ENCODE measurements around the gene IDS.
"Not testable (repeated sequence)": the region's sequence is repeated elsewhere in the genome, so short reads cannot be mapped to it uniquely, and the experiment has no call there.

Gene IDS

DNA sequence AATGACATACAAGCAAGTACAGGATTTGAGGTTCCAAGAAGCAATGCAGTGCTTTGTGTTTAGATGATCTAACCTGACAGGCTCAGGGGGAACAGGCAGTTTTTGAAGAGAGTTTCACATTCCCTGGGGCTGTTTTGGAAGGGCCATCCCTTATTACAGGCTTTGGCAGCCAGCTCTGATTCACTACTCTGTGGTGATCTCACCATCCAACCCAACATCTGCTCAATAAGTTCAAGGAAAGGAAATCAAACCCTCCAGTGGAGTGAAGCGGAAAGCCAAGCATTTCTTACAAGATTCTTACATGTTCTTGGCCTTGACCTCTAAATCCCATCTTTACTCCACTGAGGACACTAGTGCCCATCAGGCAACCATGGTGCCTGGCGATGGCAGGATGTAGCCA lies 7.5 kb downstream of the IDS start:
- DNase-seq (ENCODE audit: low spot score): no peak

DNA sequence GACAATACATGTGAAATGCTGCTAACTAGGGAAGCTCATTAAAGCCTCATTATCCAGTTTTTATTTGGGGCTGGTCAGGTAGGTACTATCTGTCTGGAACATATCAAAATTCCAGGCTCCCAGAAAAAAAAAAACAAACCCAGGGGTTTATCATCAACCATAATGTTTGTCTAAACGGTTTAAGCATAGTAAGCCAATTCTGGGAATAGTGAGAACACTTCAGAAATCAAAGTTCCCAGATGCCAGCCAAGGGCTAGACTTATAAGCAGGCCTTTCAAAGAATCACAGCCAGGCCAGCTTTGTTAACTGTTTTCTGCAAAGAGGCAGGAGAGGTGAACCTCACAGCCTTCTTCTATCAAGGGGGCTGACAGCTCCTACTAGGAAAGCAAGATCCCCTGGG lies 8.1 kb downstream of the IDS start:
- DNase-seq (ENCODE audit: low spot score): no peak

DNA sequence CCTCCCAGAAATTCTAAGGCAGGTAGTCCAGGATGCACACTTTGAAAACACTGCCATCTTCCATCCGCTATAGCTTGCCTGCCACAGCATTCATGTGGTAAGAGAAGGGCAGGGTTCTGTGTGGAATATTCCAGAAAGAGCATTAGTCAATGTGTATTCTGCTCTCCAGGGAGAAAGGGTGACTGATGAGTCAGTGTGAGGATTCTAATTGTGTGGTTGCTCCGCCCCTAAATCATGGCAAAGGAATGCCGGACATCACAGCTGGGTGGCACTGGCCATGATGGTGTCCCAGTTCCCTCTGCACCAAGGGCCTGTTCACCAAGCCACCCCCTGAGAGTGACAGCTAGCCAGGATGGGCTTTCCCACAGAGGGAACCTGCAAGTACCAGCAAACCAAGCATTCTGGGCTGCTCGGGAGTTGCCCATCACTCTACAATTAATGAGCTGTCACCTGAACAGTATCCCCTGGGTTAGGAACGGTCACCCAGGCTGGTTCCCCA lies 9.5 kb downstream of the IDS start:
- DNase-seq (ENCODE audit: low spot score): no peak

DNA sequence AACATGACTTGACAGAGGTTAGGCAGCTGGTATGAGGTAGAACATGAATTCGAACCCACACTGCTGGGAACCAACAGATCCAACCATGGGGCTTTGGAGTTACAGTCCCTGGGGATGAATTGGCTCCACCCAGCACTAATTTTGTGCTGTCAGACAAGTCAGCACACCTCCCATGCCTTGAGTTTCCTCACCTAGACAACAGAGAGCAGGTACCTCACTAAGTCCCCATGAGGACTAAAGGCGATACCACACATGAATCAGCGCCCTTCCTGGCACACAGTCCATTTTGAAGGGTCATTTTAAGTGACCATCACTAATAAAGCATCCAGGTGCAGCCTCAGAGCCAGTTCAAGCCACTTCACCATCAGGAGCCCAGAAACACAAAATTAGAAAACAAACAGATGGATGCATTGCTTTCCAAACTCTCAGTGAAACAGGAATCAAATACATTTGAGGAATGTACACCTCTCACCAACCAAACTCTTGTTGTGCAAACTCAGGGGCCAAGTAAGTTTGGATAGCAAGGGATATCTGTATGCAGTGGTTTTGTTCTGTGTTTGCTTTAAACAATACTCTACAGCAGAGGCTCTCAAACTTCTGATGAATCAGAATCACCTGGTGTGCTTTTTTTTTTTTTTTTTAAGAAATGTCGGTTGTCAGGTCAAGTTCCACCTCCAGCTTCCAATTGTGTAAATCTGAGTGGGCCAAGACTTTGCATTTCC lies 10.1 kb downstream of the IDS start:
- no peak for DNase-seq (ENCODE audit: low spot score)

DNA sequence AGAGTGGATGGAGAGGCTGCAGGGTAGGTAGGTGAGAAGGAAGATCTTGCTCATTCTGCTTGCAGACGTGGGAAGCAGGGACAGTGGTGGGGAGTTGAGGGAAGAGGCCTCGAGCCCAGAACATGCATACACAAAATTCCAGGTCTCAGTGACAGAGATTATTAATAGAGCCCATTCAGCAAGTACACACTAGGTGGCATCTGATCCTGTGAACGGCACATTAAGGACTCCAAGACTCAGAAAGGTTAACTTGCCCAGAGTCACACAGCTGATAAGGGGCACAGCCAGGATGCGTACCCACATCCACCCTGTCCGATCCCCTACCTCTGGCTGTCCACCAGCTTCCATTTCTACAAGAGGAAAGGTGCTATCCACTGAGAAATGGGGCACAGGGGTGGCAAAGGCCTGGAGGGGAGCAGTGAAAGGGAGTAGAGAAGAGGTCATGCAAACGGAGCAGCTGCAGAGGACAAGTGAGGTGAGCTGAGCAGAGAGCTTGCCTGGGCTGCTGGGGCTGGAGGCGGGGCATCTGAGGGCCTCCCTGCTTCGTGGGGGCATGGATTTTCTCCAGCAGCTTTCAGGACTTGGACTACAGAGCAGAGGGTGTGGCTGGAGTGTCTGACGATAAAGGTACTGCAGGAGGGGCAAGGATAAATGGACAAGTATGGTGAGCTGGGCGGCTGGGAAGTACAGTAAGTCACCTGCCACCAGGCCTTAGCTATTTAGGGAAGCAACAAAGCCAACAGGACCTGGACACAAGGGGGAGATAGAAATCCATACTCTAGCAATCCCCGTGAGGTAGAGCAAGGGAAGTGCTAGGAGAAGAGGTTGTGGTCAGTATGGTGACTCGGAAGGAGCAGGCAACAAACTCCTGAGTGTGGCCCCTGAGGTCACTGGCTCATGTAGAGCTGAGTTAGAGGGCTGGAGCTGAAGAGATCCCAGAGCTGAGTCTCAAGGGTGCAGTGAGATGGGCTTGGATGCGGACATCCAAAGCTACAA lies 11.2 kb downstream of the IDS start:
- DNase-seq (ENCODE audit: low spot score): no peak

- DNase-seq (ENCODE audit: low spot score): no peak
Measured at GRCh38 chrX:149491812-149492211, 13.3 kb downstream of the IDS start.

GRCh38 chrX:149490100-149490499 lies 15.0 kb downstream of the IDS start:
- DNase-seq (ENCODE audit: low spot score): no peak

DNA sequence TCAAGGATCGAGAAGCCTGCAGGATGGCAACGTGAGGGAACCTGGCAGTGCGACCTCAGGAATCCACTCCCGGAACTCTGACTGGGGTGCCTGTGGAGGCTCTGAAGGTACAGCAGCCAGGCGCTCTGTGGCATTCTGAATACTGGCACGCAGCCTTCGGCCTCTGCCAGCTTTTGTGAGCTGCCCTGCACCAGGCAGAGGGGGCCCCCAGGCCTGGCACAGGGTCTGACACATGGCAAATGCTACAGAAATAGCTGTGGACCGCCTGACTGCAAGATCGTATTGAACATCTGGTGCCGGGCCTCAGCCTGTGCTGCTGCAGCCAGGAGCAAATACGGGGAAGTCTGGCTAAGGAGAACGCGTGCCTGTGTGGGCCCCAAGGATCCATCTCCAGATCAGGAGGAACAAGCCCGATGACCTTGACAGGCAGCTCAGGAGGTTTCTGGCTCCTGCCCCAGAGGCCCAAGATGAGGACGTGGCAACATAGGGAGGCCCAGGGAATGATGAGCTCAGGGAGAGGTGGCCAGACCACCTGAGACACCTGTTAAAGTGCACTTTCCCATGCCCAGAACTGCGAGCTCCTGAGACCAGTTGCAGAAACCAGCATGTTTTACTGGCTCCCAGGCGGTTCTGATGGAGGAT lies 16.6 kb downstream of the IDS start:
- DNase-seq (ENCODE audit: low spot score): not testable (repeated sequence)

- DNase-seq (ENCODE audit: low spot score): not testable (repeated sequence)
Measured at GRCh38 chrX:149488008-149488407, 17.1 kb downstream of the IDS start.

DNA sequence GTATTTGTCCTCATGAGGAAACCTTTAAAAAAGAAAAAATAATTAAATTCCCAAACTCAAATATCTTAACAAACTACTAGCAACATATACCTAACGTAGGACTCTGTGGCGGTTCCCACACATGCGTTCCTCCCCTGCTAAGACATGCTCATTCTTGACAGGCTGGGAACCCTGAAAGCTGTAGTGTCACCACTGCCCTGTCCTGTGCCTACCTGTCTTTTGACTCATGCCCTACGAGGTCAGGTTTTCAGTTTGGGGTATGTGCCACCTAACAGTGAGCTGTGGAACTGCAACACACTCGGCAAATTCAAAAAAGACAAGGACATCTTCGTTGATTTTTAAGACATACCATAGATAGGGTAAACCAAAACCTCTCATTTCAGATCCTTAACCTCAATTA lies 17.8 kb downstream of the IDS start:
- DNase-seq (ENCODE audit: low spot score): peak; percentile 19

GRCh38 chrX:149476513-149476912 lies 28.6 kb downstream of the IDS start:
- DNase-seq (ENCODE audit: low spot score): no peak

GRCh38 chrX:149473966-149474365 lies 31.1 kb downstream of the IDS start:
- no peak for DNase-seq (ENCODE audit: low spot score)

- DNase-seq (ENCODE audit: low spot score): no peak
Measured at GRCh38 chrX:149473092-149473491, 32.0 kb downstream of the IDS start.

GRCh38 chrX:149472625-149473024 lies 32.5 kb downstream of the IDS start:
- no peak for DNase-seq (ENCODE audit: low spot score)

GRCh38 chrX:149471397-149471796 lies 33.7 kb downstream of the IDS start:
- no peak for DNase-seq (ENCODE audit: low spot score)

DNA sequence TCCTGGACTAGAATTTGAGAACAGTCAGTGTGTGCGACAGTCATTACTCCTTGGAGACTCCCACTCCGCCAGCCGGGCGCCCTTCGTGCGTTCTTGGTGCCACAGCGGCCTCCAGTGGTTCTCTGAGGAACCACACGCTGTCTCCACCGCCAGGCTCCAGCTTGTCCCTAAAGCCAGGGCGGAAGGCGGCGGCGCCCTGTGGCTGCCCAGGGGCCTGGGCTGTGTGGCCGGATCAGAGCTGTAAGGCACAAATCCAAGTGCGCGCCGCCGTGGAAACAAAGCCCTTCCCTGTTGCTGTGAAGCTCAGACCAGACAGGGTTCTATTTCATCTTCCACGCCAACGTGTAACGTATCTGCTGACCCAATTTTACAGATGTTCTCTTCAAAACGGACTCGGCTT lies 34.2 kb downstream of the IDS start:
- peak; percentile 55 for DNase-seq (ENCODE audit: low spot score)

- DNase-seq (ENCODE audit: low spot score): no peak
Measured at GRCh38 chrX:149469406-149469805, 35.7 kb downstream of the IDS start.

DNA sequence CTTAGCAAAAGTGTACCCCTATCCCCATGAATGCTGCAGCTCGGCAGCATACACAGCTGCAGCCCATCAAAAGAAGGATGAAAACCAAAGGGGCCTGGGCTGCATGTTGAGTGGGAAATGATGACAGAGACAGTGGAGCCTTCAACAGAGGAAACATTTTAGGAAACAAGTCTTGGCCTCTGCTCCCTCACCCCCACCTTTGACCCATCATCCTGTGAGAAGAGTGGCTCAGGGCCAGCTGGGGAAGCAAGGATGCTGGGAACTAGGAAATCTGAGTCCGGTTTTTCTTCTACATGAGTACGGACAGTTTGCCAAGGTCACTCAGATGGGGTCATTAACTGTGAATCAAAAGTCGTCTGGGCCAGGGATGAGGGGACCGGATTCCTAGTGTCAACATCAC lies 37.2 kb downstream of the IDS start:
- DNase-seq (ENCODE audit: low spot score): no peak

GRCh38 chrX:149467461-149467860 lies 37.6 kb downstream of the IDS start:
- no peak for DNase-seq (ENCODE audit: low spot score)

GRCh38 chrX:149462849-149463248 lies 42.3 kb downstream of the IDS start:
- DNase-seq (ENCODE audit: low spot score): no peak

- no peak for DNase-seq (ENCODE audit: low spot score)
Measured at GRCh38 chrX:149461746-149462145, 43.4 kb downstream of the IDS start.

DNA sequence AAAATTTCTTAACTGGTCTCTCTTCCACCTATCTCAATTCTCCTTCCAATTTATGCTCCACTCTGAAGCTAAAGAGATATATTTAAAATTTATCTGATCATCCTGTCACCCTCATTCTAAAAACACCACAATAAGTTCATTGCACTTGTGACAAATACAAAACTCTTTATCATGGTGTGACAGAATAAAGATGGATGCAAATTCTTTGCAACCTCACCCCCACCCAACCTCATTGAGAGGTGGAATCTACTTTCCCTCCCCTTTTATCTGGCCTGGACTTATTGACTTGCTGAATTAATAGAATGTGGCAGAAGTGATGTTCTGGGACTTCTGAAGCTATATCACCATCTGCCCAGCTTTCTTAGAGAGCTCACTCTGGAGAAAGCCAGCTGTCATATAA lies 46.5 kb downstream of the IDS start:
- DNase-seq (ENCODE audit: low spot score): no peak

Measured in CD4-positive, alpha-beta T cell treated with Interleukin-2 at 100 ng/mL for 4 hours (primary cell).